A549 treated with AZD2906 at 1 μM for 4 hours (cell line): ENCODE data around the gene RANBP17. TPM values are rescaled to one million over a fixed set of nuclear protein-coding genes. Genes with fewer than 3 reads are reported as not detected.

ENCODE experiments used
- total RNA-seq: library from RNA; stranded (reverse); fragments of 200-300 nt; extraction: Qiagen RNA extraction; gene quantifications from 5 replicates; pipeline ENCODE4 v1.2.3, GENCODE V29; 2022

The RANBP17 gene
- total RNA-seq = 1.8 to 3.2 TPM (median 2.3 TPM) in 5 replicates

GRCh38 chr5:170861917-170862766 is at the start of gene RANBP17:
RANBP17 (plus strand) TSS chr5:170862018.

DNA sequence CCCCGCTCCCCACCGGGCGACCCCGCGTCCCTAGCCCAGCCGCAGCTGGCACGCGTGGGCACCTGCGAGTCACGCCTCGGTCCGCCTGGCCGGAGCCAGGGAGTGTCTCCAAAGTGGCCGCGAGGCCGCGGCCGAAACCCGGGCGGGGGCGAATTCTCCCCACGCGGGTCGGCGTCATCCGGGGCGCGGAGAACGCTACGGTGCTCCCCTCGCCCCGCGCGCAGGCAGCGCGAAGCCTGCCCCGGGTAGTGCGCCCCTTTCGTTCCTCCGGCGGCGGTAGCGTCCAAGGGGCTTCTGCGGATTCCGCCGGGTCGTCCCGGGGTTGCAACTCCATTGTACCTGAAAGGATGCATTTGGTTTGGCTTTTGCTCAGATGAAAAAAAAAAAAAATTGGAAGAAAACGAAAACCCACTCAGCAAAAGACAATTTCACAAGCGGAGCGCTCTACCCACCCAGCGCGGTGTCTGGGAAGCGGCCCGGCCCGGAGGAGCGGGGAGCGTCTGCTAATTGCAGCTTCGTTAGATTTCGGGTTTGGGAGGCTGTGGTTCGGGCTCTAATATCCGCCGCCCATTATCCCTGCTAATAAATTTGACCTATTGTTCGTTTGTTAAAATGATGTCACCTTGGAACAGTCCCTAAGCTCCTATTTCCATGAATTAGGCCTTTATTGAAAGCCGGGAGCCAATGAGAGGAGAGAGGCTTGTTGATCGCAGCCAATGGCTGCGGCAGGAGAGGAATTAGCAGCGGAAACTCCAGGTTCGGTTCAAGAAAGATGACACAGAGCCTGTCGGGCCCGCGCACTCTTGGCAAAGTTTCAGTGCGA is 446.8 kb downstream of the RANBP17 start, which contains the start of gene TLX3:
TLX3 (plus strand) TSS at position 796 of the 823 bp plus-strand sequence. CDS start 118 bp downstream, outside the sequence.

Other genes starting within 250 kb of the RANBP17 start
- not detected in 5 replicates for gene GABRP, start 78.3 kb upstream of the RANBP17 start, total RNA-seq